NCI-H1048 (cell line): ENCODE measurements around the gene GRID2.

Source experiments
- DNase-seq: peaks from one replicate; lab custom pipeline; 2025; lab: John Stamatoyannopoulos, UW

Gene GRID2

GRCh38 chr4:93513851-93514250 is 1210.1 kb downstream of the GRID2 start:
- no peak for DNase-seq

- no peak for DNase-seq
Observed at GRCh38 chr4:93515208-93515607, 1211.4 kb downstream of the GRID2 start.

GRCh38 chr4:93529692-93530372 is 1226.1 kb downstream of the GRID2 start:
- DNase-seq, result no peak

- no peak for DNase-seq
Observed at GRCh38 chr4:93532234-93532633, 1228.5 kb downstream of the GRID2 start.

GRCh38 chr4:93540562-93540961 is 1236.8 kb downstream of the GRID2 start:
- DNase-seq, result no peak

- no peak for DNase-seq
Observed at GRCh38 chr4:93561842-93562241, 1258.1 kb downstream of the GRID2 start.

- no peak for DNase-seq
Observed at GRCh38 chr4:93568758-93569157, 1265.0 kb downstream of the GRID2 start.

GRCh38 chr4:93573285-93573684 is 1269.5 kb downstream of the GRID2 start:
- no peak for DNase-seq

- DNase-seq, result no peak
Observed at GRCh38 chr4:93578942-93579341, 1275.2 kb downstream of the GRID2 start.

GRCh38 chr4:93605163-93605562 is 1301.4 kb downstream of the GRID2 start:
- no peak for DNase-seq

GRCh38 chr4:93617606-93618005 is 1313.8 kb downstream of the GRID2 start:
- no peak for DNase-seq

GRCh38 chr4:93633721-93634120 is 1330.0 kb downstream of the GRID2 start:
- no peak for DNase-seq

- no peak for DNase-seq
Observed at GRCh38 chr4:93635943-93636342, 1332.2 kb downstream of the GRID2 start.

- DNase-seq, result no peak
Observed at GRCh38 chr4:93645120-93645519, 1341.4 kb downstream of the GRID2 start.

- no peak for DNase-seq
Observed at GRCh38 chr4:93646233-93646930, 1342.6 kb downstream of the GRID2 start.

GRCh38 chr4:93648258-93648657 is 1344.5 kb downstream of the GRID2 start:
- no peak for DNase-seq

GRCh38 chr4:93649828-93650227 is 1346.1 kb downstream of the GRID2 start:
- no peak for DNase-seq

GRCh38 chr4:93654211-93654610 is 1350.4 kb downstream of the GRID2 start:
- DNase-seq, result no peak

- DNase-seq, result no peak
Observed at GRCh38 chr4:93657527-93657926, 1353.8 kb downstream of the GRID2 start.

GRCh38 chr4:93658443-93658842 is 1354.7 kb downstream of the GRID2 start:
- DNase-seq, result no peak

- no peak for DNase-seq
Observed at GRCh38 chr4:93659629-93660028, 1355.9 kb downstream of the GRID2 start.

- no peak for DNase-seq
Observed at GRCh38 chr4:93660036-93660435, 1356.3 kb downstream of the GRID2 start.

- no peak for DNase-seq
Observed at GRCh38 chr4:93670434-93670833, 1366.7 kb downstream of the GRID2 start.

GRCh38 chr4:93671093-93671492 is 1367.3 kb downstream of the GRID2 start:
- no peak for DNase-seq
